ENCODE measurements around the gene MAST2.

- TF ChIP-seq, protein P1, sequence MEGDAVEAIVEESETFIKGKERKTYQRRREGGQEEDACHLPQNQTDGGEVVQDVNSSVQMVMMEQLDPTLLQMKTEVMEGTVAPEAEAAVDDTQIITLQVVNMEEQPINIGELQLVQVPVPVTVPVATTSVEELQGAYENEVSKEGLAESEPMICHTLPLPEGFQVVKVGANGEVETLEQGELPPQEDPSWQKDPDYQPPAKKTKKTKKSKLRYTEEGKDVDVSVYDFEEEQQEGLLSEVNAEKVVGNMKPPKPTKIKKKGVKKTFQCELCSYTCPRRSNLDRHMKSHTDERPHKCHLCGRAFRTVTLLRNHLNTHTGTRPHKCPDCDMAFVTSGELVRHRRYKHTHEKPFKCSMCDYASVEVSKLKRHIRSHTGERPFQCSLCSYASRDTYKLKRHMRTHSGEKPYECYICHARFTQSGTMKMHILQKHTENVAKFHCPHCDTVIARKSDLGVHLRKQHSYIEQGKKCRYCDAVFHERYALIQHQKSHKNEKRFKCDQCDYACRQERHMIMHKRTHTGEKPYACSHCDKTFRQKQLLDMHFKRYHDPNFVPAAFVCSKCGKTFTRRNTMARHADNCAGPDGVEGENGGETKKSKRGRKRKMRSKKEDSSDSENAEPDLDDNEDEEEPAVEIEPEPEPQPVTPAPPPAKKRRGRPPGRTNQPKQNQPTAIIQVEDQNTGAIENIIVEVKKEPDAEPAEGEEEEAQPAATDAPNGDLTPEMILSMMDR (IDR thresholded peaks at IDR 0.05), result no peak
- TF ChIP-seq POLR2A (IDR thresholded peaks at IDR 0.05), result no peak
Observed at GRCh38 chr1:45833361-45833760, 29.9 kb downstream of the MAST2 start.

Measured in testis (tissue), 2 donors.